PFSK-1 (cell line): ENCODE measurements around the gene STBD1.

Experiments used
- FOXP2 ChIP-seq: optimal IDR thresholded peaks from 2 replicates; pipeline ENCODE3; 2011; ENCODE audit warnings: borderline replicate concordance, control low read depth, inconsistent platforms; ENCODE audit not compliant: insufficient read depth; ENCODE audit errors: extremely low read length, extremely low read depth
- POLR2AphosphoS5 ChIP-seq: IDR thresholded peaks from 2 replicates; pipeline ENCODE4 v1.6.1; 2012; ENCODE audit warnings: low read depth, mild to moderate bottlenecking, control low read depth, low read length, moderate library complexity
- REST ChIP-seq, 2 experiments: IDR thresholded peaks; 2 replicates each; pipeline versions ENCODE4 v1.6.1 to v1.8.0; 2011 to 2012; ENCODE audit warnings: low read depth in 2 of 2, low read length in 2 of 2, control low read depth in 1 of 2, inconsistent platforms in 1 of 2, mild to moderate bottlenecking in 1 of 2, moderate library complexity in 1 of 2; ENCODE audit not compliant: insufficient read depth in 1 of 2
- SIN3A ChIP-seq: IDR thresholded peaks from 2 replicates; pipeline ENCODE4 v1.6.1; 2012; ENCODE audit warnings: mild to moderate bottlenecking, low read length, moderate library complexity, borderline replicate concordance; ENCODE audit not compliant: insufficient read depth
- TAF1 ChIP-seq: IDR thresholded peaks from 2 replicates; pipeline ENCODE4 v1.6.1; 2012; ENCODE audit warnings: low read length, control low read depth, borderline replicate concordance; ENCODE audit not compliant: insufficient read depth

- TF ChIP-seq REST (IDR thresholded peaks at IDR 0.05; ENCODE audit: insufficient read depth in 1 of 2, low read depth in 2 of 2, low read length in 2 of 2) = no peak
- no peak for TF ChIP-seq FOXP2
- no peak for TF ChIP-seq POLR2AphosphoS5
- TF ChIP-seq SIN3A = no peak
- no peak for TF ChIP-seq TAF1
Measured at GRCh38 chr4:76301775-76302162, 4.8 kb upstream of the STBD1 start.
